ENCODE data around the gene CCDC85A.

GRCh38 chr2:56199492-56199891 is 15.7 kb downstream of the CCDC85A start:
- TF ChIP-seq CTCF (conservative IDR thresholded peaks at IDR 0.05) (no peak), ZFX (IDR thresholded peaks at IDR 0.05) (no peak)

Measured in C4-2B (cell line).